ENCODE results near the gene CDK1. TPM values are rescaled to one million over a fixed set of nuclear protein-coding genes. Genes with fewer than 3 reads are reported as not detected.
"Not testable (repeated sequence)": the region's sequence is repeated elsewhere in the genome, so short reads cannot be mapped to it uniquely, and the experiment has no call there.

CDK1 gene
- polyA plus RNA-seq, 1 donor: 23.9 TPM

DNA sequence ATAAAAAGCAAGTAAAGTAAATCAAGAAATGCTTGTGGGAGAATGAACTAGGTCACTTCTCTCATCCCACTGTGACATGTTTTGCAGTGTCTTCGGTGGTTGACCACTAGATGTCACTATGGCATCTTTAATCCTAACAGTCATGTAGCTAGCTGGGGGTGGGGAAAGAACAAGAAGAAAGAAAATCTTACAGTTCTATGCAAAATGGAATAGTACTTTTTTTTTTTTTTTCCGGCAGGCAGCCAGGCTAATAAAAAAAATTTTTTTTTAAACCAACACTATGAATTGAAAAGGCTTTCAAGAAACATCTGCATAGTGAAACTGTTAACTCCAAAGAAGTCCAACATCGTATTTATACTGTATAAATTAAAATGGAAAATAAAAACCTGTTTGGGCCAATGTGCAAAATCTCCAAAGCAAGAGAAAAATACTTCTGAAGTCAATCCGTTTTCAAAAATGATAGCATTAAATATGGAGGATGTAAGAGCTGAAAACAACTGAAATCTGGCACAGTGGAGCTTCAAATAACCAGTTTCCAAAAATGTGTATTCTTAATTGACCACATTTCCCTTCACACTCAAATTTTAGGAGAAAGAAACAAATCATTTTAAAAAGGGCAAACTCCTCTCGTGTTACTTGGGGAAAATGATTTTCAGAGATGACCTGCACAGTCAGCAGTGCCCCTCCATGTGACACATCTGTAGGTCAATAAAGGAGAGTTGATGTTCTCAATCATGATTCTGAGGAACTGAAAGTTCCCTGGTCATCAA lies 38.5 kb downstream of the CDK1 start:
- peak; percentile 94 for DNase-seq (ENCODE audit: low read depth)

DNA sequence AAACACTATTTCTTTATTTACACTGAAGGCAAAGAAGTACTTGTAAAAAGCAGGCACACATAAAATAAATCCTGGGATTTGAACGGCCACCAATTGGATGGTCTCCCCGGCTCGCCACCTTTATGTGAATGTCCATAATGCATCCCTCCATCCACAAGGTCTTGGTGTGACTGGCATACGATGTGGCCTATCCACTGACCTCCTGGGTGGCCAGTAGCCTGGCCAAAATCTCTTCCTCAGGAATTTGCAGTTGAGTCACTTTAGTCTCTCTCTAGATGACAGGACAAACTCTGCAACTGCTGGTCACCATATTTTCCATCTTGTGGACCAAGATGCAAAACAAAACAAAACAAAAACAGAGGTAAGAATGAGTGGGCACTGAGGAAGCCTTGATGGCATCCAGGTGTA lies 39.1 kb downstream of the CDK1 start:
- no peak for DNase-seq (ENCODE audit: low read depth)

DNA sequence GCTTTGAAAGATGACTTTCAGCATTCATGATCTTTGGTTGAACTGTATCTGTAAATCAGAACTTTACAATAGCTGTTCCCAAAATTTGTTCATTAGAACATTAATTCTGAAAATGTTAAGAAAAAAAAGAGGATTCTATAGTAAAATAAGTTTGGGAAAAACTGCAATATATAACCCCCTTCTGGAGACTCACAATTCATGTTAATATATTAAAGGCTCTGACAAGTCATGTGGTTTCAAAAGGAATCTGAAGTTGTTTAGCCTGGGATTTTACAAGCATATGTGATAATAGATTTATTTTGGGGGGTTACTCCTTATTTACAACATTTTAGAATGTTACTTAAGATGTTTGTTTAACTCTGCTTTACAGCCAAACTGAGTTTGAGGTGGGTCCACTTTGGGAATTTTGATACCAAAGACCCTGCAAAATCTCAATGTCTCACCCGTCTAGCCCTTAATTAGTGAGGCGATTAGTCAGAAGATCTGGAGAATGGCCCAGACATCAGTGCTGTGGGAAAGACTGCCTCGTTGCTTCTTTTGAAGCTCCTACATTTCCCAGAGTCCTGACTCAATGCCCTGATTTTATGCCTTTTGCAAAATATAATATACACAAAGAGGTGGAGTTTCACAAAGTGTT lies 40.0 kb downstream of the CDK1 start:
- no peak for DNase-seq (ENCODE audit: low read depth)

DNA sequence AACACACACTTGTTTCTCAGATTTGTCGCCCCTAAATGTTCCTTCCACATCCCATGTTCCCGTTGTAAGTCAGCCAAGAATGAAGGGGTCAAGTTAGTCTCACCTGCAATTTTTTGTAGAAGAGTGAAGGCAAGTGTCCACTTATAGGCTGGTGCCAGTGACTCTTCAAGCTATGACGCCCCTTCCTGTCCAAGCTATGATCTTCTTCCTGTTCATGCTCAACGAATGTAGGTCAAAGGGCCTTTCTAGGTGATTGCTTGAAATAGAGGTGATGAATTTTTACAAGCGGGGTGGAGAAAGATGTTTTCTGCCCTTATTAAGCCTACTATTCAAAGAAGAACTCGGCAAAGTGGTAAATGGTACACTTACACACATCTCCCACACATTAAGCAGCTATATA lies 41.0 kb downstream of the CDK1 start:
- DNase-seq (ENCODE audit: low read depth): no peak

DNA sequence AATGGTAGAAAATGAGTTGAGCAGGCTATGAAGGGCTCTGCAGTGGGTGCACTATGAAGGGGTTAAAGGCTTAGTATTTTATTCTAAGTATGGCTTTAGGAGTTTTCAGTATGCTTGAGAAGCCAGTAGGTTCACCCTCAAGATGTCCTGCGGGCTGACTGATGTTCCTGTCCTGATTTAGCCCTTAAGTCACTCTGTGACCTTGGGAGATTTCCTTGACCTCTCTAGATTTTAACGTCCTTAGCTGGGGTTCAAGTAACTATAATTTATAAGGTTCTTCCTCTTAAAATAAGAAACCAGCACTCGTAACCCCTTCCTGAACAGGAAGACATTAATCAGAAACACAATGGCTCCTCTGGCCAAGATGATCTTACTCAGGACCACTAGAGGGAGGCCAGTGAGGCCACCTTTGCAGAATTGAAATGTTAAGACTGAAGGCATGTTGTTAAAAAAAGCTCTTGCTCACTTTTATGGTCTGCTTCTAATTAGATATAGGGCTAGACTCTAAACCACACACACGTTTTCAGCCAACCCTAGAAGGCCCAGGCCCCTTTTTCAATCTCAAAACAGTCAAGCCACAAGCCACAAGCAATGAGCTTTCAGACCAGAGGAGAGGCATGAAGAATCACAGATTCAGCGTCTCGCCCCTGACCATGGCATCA lies 41.9 kb downstream of the CDK1 start:
- no peak for DNase-seq (ENCODE audit: low read depth)

DNA sequence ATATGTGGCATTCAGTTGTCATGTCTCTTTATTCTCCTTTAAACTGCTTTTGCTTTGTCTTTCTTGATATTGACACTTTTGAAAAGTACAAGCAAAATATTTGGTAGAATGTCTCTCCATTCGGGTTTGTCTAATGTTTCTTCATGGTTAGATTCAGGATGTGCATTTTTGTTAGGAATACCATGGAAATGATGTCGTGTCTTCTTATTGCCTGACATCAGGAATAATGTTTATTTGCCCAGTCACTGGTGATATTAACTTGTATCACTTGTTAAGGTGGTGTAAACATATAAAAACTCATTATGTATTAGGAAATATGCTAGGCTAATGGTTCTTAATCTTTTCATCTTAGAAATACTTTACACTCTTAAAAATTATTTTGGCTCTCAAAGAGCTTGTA lies 43.4 kb downstream of the CDK1 start:
- no peak for DNase-seq (ENCODE audit: low read depth)

DNA sequence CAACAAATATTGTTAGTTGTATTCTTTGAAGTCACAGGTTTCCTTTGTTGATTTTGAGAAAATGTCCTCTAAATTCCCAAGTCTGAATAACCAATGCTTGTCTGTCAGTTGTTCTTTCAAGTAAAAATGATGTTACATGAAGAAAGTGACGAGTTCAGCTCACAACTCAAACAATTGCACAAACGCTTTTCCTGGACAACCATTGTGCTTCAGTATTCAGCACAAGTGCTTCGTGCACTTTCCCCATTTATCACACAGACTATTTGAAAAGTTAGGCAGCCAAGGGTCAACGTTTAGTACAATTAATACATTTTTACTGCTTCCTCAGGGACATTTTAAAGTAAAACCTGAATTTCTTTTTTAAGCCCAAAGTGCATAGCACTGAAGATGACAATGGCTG lies 44.5 kb downstream of the CDK1 start:
- no peak for DNase-seq (ENCODE audit: low read depth)

DNA sequence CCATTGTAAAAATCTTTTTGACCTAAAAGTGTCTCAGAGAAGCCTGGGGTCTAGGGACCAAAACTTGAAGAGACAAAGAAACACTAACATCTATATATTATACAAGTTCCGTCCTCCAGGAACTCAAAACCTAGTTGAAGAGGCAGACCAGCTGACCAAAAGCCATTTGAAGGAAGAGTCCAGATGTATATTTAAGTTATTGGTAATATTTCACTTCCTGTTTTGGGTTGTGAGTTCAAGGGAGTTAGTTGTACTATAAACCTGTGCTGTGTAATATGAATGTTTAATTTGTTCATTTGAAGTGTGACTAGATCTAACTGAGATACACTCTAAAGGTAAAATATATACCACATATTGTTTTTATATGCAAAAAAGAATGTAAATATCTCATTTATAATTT lies 45.0 kb downstream of the CDK1 start:
- no peak for DNase-seq (ENCODE audit: low read depth)

DNA sequence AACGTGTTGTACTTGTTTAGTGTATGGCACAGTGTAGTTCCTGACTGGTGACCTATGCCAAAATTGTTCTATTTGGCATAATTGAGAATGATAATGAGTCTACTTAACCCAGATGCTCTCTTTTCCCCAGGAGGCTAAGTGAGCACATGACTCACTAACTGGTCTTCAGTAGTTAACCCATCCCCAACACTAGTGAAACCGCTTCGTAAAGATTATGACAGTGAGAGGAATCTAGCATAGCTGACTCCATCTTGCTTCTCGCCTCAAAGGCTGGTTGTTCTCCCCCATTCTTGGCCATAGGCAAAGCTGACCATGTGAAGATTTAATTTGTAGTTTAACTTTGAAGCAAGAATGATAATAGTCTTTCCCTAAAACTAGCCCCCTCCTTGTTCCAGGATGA lies 47.2 kb downstream of the CDK1 start:
- DNase-seq (ENCODE audit: low read depth): no peak

DNA sequence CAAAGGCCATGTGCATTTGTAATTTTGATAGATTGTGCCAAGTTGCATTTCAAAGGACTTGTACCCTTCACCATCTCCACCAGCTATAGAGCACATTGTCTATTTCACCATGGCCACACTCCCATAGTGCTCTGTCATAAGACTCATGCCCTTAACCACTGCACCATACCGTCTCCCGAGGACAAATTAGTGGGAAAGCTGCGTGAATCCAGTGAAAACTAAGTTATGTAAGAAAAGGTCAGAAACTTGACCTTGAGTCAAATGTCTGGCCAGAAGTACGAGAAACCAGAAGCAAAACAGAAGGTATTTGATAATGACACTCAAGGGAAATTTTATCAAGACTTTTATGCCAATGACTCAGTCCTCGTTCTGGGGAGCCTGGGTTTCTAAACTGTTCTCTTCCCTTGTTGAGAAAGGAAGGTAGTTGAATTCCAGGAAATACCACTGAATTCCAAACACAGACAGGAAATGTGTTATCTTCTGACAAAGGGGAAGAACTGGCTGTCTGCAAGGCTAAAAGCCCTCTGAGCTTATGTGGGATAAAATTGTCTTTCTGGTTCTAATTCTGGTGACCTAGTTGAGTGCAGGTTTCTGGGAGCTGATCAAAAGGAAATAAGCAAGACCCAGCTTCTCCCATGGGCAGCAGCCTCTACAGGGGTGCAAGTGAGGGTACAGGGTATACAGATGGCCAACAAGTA lies 49.7 kb downstream of the CDK1 start:
- no peak for DNase-seq (ENCODE audit: low read depth)

DNA sequence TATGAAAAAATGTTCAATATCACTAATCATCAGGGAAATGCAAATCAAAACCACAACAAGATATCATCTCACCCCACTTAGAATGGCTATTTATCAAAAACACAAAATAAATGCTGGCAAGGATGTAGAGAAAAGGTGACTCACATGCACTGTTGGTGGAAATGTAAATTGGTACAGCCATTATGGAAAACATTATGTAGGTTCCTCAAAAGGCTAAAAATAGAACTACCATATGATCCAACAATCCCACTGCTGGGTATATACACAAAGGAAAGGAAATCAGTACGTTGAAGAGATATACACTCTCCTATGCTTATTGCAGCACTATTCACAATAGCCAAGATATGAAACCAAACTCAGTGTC lies 50.2 kb downstream of the CDK1 start:
- DNase-seq (ENCODE audit: low read depth): no peak

DNA sequence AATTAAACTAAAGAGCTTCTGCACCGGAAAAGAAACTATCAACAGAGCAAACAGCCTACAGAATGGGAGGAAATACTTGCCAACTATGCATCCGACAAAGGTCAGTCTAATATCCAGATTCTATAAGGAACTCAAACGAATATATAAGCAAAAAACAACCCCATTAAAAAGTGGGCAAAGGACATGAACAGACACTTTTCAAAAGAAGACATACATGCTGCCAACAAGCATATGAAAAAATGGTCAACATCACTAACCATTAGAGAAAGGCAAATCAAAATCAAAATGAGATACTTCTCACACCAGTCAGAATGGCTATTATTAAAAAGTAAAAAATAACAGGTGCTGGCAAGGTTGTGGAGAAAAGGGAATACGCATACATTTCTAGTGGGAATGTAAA lies 53.9 kb downstream of the CDK1 start:
- not testable (repeated sequence) for DNase-seq (ENCODE audit: low read depth)

DNA sequence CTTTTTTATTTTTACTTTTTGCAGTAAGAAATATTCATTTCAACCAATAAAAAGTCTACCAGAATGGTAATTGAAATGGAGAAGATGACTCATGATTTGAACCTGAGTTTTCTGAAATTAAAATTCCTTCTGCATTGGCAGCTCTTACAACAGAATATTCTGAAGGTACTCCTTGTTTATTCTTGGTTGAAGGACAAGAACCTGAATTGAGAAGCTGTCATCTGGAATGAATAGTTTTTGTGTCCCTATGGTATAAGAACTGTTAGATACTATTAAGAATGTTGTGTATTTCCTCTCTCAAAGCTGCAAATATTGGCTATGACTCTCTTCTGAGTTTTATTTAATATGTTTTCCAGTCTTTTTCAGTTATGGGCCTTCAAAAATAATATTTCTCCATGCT lies 56.1 kb downstream of the CDK1 start:
- DNase-seq (ENCODE audit: low read depth): peak; percentile 43

DNA sequence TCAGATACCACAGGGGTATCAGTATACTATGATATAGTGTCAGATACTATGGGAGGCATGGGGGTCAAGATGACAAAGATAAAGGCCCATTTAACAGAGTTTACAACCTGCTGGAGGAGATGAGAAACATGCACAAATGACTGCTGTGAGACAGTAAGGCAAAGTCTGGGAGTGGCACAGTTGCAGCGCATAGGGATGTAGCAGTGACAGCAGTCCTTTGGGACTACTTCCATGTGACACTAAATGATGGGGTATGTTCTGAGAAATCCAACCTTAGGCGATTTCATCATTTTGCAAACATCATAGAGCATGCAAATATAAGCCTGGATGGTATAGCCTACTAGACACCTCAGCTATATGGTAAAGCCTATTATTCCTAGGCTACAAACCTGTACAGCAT lies 56.8 kb downstream of the CDK1 start:
- no peak for DNase-seq (ENCODE audit: low read depth)

DNA sequence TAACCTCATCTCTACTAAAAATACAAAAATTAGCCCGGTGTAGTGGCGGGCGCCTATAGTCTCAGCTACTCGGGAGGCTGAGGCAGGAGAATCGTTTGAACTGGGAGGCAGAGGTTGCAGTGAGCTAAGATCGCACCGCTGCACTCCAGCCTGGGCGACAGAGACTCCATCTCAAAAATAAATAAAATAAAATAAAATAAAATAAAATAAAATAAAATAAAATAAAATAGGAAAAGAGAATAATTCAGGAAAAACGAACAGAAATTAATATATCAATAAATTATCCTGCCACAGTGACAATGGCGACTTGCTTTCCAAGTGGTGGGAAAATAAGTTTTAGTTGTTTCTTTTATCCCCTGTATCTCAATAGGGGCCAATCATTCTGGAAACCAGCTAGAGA lies 62.9 kb downstream of the CDK1 start:
- DNase-seq (ENCODE audit: low read depth): not testable (repeated sequence)

DNA sequence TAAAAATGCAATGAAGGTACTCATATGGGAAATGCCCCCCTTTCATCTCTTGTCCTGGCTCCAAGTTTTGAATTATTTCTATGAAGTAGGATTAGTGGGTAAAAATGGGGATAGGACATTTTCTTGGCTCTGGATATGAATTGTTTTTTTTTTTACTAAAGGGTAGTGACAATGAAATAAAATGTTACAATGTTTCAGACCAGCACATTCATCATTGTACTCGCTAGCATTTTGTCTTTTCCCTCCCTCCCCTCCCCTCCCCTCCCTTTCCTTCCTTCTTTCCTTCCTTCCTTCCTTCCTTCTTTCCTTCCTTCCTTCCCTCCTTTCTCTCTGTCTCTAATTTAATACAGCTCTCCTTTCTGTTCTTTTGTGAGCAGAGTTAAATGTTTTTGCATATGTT lies 64.4 kb downstream of the CDK1 start:
- DNase-seq (ENCODE audit: low read depth): no peak

Other genes with a start within 250 kb of the CDK1 start
- 20.7 TPM for gene RHOBTB1, start 165.7 kb downstream of the CDK1 start, polyA plus RNA-seq (ENCODE audit: insufficient read length)

All from forelimb muscle (tissue), 1 donor.